ENCODE data around the gene TARBP2.

Gene TARBP2

GRCh38 chr12:53483225-53483978 lies 17.7 kb upstream of the TARBP2 start:
- H3K9me3 ChIP-seq (ENCODE audit: control insufficient read depth in 2 of 2, low read length in 2 of 2), result no peaks in the 10 kb centered on the region
- peaks cover 4 to 23% of the 10 kb centered on the region in 2 donors for H3K4me1 ChIP-seq (ENCODE audit: control insufficient read depth in 2 of 2, insufficient read depth in 2 of 2, low read length in 2 of 2)
- no peaks in the 10 kb centered on the region for H3K27me3 ChIP-seq (ENCODE audit: control insufficient read depth in 2 of 2, insufficient read depth in 2 of 2, low read length in 2 of 2)
- peaks cover 53 to 64% of the 10 kb centered on the region in 2 donors for H3K36me3 ChIP-seq (ENCODE audit: control insufficient read depth in 2 of 2, insufficient read depth in 2 of 2, low read length in 2 of 2)
- no peak overlapping the region for H3K9ac ChIP-seq (ENCODE audit: low read depth in 1 of 2, low read length in 2 of 2)
- H3K4me3 ChIP-seq (ENCODE audit: low read length in 2 of 2), result no peak overlapping the region
- H3K27ac ChIP-seq (ENCODE audit: low read depth in 2 of 2, low read length in 2 of 2), result peak overlapping the region; percentile 58 to 63

- Histone ChIP-seq H3K27ac (ENCODE audit: low read depth in 2 of 2, low read length in 2 of 2) (peak overlapping the region; percentile 18 to 58), H3K9ac (ENCODE audit: low read depth in 1 of 2, low read length in 2 of 2) (no peak overlapping the region), H3K4me3 (ENCODE audit: low read length in 2 of 2) (no peak overlapping the region), H3K4me1 (ENCODE audit: control insufficient read depth in 2 of 2, insufficient read depth in 2 of 2, low read length in 2 of 2) (peaks cover 4 to 23% of the 10 kb centered on the region in 2 donors), H3K9me3 (ENCODE audit: control insufficient read depth in 2 of 2, low read length in 2 of 2) (no peaks in the 10 kb centered on the region), H3K36me3 (ENCODE audit: control insufficient read depth in 2 of 2, insufficient read depth in 2 of 2, low read length in 2 of 2) (peaks cover 51 to 58% of the 10 kb centered on the region in 2 donors), H3K27me3 (ENCODE audit: control insufficient read depth in 2 of 2, insufficient read depth in 2 of 2, low read length in 2 of 2) (no peaks in the 10 kb centered on the region)
These were observed 17.1 kb upstream of the TARBP2 start for GRCh38 chr12:53483979-53484377.

GRCh38 chr12:53484686-53485575 lies 16.2 kb upstream of the TARBP2 start:
- Histone ChIP-seq H3K4me1 (ENCODE audit: control insufficient read depth in 2 of 2, insufficient read depth in 2 of 2, low read length in 2 of 2) (peaks cover 4 to 23% of the 10 kb centered on the region in 2 donors), H3K4me3 (ENCODE audit: low read length in 2 of 2) (no peak overlapping the region), H3K27me3 (ENCODE audit: control insufficient read depth in 2 of 2, insufficient read depth in 2 of 2, low read length in 2 of 2) (no peaks in the 10 kb centered on the region), H3K9me3 (ENCODE audit: control insufficient read depth in 2 of 2, low read length in 2 of 2) (no peaks in the 10 kb centered on the region), H3K9ac (ENCODE audit: low read depth in 1 of 2, low read length in 2 of 2) (no peak overlapping the region), H3K27ac (ENCODE audit: low read depth in 2 of 2, low read length in 2 of 2) (peak overlapping the region; percentile 37 to 58), H3K36me3 (ENCODE audit: control insufficient read depth in 2 of 2, insufficient read depth in 2 of 2, low read length in 2 of 2) (peaks cover 41 to 49% of the 10 kb centered on the region in 2 donors)

- no peak overlapping the region for H3K27ac ChIP-seq (ENCODE audit: low read depth in 2 of 2, low read length in 2 of 2)
- H3K36me3 ChIP-seq (ENCODE audit: control insufficient read depth in 2 of 2, insufficient read depth in 2 of 2, low read length in 2 of 2), result peaks cover 35 to 39% of the 10 kb centered on the region in 2 donors
- H3K4me1 ChIP-seq (ENCODE audit: control insufficient read depth in 2 of 2, insufficient read depth in 2 of 2, low read length in 2 of 2), result peaks cover 4 to 23% of the 10 kb centered on the region in 2 donors
These were observed 14.9 kb upstream of the TARBP2 start for GRCh38 chr12:53485955-53486735.

GRCh38 chr12:53486736-53487487 lies 14.2 kb upstream of the TARBP2 start:
- Histone ChIP-seq H3K36me3 (ENCODE audit: control insufficient read depth in 2 of 2, insufficient read depth in 2 of 2, low read length in 2 of 2) (peaks cover 30 to 33% of the 10 kb centered on the region in 2 donors), H3K4me3 (ENCODE audit: low read length in 2 of 2) (no peak overlapping the region), H3K4me1 (ENCODE audit: control insufficient read depth in 2 of 2, insufficient read depth in 2 of 2, low read length in 2 of 2) (peaks cover 4 to 23% of the 10 kb centered on the region in 2 donors), H3K27ac (ENCODE audit: low read depth in 2 of 2, low read length in 2 of 2) (no peak overlapping the region), H3K9me3 (ENCODE audit: control insufficient read depth in 2 of 2, low read length in 2 of 2) (no peaks in the 10 kb centered on the region), H3K9ac (ENCODE audit: low read depth in 1 of 2, low read length in 2 of 2) (no peak overlapping the region), H3K27me3 (ENCODE audit: control insufficient read depth in 2 of 2, insufficient read depth in 2 of 2, low read length in 2 of 2) (no peaks in the 10 kb centered on the region)

More at GRCh38 chr12:53485955-53486735, 14.9 kb upstream of the TARBP2 start:
- Histone ChIP-seq H3K4me3 (ENCODE audit: low read length in 2 of 2) (no peak overlapping the region), H3K9ac (ENCODE audit: low read depth in 1 of 2, low read length in 2 of 2) (no peak overlapping the region), H3K9me3 (ENCODE audit: control insufficient read depth in 2 of 2, low read length in 2 of 2) (no peaks in the 10 kb centered on the region), H3K27me3 (ENCODE audit: control insufficient read depth in 2 of 2, insufficient read depth in 2 of 2, low read length in 2 of 2) (no peaks in the 10 kb centered on the region)

GRCh38 chr12:53489242-53489864 lies 11.7 kb upstream of the TARBP2 start:
- Histone ChIP-seq H3K9ac (ENCODE audit: low read depth in 1 of 2, low read length in 2 of 2) (no peak overlapping the region), H3K4me1 (ENCODE audit: control insufficient read depth in 2 of 2, insufficient read depth in 2 of 2, low read length in 2 of 2) (peaks cover 12 to 14% of the 10 kb centered on the region in 2 donors), H3K27me3 (ENCODE audit: control insufficient read depth in 2 of 2, insufficient read depth in 2 of 2, low read length in 2 of 2) (no peaks in the 10 kb centered on the region), H3K27ac (ENCODE audit: low read depth in 2 of 2, low read length in 2 of 2) (no peak overlapping the region), H3K9me3 (ENCODE audit: control insufficient read depth in 2 of 2, low read length in 2 of 2) (no peaks in the 10 kb centered on the region), H3K36me3 (ENCODE audit: control insufficient read depth in 2 of 2, insufficient read depth in 2 of 2, low read length in 2 of 2) (peaks cover 13 to 15% of the 10 kb centered on the region in 2 donors), H3K4me3 (ENCODE audit: low read length in 2 of 2) (no peak overlapping the region)

- Histone ChIP-seq H3K4me3 (ENCODE audit: low read length in 2 of 2) (peak overlapping the region; percentile 85 to 91), H3K27me3 (ENCODE audit: control insufficient read depth in 2 of 2, insufficient read depth in 2 of 2, low read length in 2 of 2) (no peaks in the 10 kb centered on the region), H3K9me3 (ENCODE audit: control insufficient read depth in 2 of 2, low read length in 2 of 2) (no peaks in the 10 kb centered on the region), H3K36me3 (ENCODE audit: control insufficient read depth in 2 of 2, insufficient read depth in 2 of 2, low read length in 2 of 2) (no peaks in the 10 kb centered on the region), H3K4me1 (ENCODE audit: control insufficient read depth in 2 of 2, insufficient read depth in 2 of 2, low read length in 2 of 2) (peaks cover 22 to 24% of the 10 kb centered on the region in 2 donors), H3K27ac (ENCODE audit: low read depth in 2 of 2, low read length in 2 of 2) (peak overlapping the region in 1 of 2 donors; percentile 88), H3K9ac (ENCODE audit: low read depth in 1 of 2, low read length in 2 of 2) (peak overlapping the region in 1 of 2 donors; percentile 10)
These were observed 8.9 kb upstream of the TARBP2 start for GRCh38 chr12:53492188-53492587.

GRCh38 chr12:53492830-53493609 lies 8.1 kb upstream of the TARBP2 start:
- Histone ChIP-seq H3K27ac (ENCODE audit: low read depth in 2 of 2, low read length in 2 of 2) (peak overlapping the region; percentile 84 to 88), H3K27me3 (ENCODE audit: control insufficient read depth in 2 of 2, insufficient read depth in 2 of 2, low read length in 2 of 2) (no peaks in the 10 kb centered on the region), H3K9me3 (ENCODE audit: control insufficient read depth in 2 of 2, low read length in 2 of 2) (no peaks in the 10 kb centered on the region), H3K4me3 (ENCODE audit: low read length in 2 of 2) (peak overlapping the region; percentile 85 to 91), H3K36me3 (ENCODE audit: control insufficient read depth in 2 of 2, insufficient read depth in 2 of 2, low read length in 2 of 2) (no peaks in the 10 kb centered on the region), H3K9ac (ENCODE audit: low read depth in 1 of 2, low read length in 2 of 2) (peak overlapping the region; percentile 75 to 78), H3K4me1 (ENCODE audit: control insufficient read depth in 2 of 2, insufficient read depth in 2 of 2, low read length in 2 of 2) (peaks cover 22 to 24% of the 10 kb centered on the region in 2 donors)
